Natural killer cell treated with Interleukin-12 subunit alpha and Interleukin-12 subunit beta and Interleukin-15 and Interleukin-18, amount 100 ng/mL, for 72 hours (primary cell): ENCODE data around the gene KLHL20. TPM values are rescaled to one million over a fixed set of nuclear protein-coding genes. Genes with fewer than 3 reads are reported as not detected.
A peak's percentile ranks its signal among the peaks of the same experiment; 100 is the strongest.
"Not testable (repeated sequence)": the region's sequence is repeated elsewhere in the genome, so short reads cannot be mapped to it uniquely, and the experiment has no call there.

Source experiments
- ATAC-seq, 2 donors: fragments of 150-1000 bp; cut with Tn5 transposase in 1 of 2; sonication (Bioruptor Pico), chemical (Tn5 transposase) in 1 of 2; 2 replicates each; pipeline ENCODE4 v1.10.0; 2021
- DNase-seq: peaks from one replicate; pipeline ENCODE4 v3.0.0; 2022; ENCODE audit warnings: low spot score
- H3K27ac Mint-ChIP-seq, 2 donors: 1 replicate in 1 of 2; 2 replicates in 1 of 2; pipeline ENCODE4 v1.8.0; 2022; ENCODE audit warnings: mixed read lengths in 2 of 2, mild to moderate bottlenecking in 1 of 2, moderate library complexity in 1 of 2
- H3K27me3 Mint-ChIP-seq, 2 donors: 1 replicate in 1 of 2; 2 replicates in 1 of 2; pipeline ENCODE4 v1.8.0; 2022; ENCODE audit warnings: mixed read lengths in 2 of 2
- H3K36me3 Mint-ChIP-seq: one replicate; pipeline ENCODE4 v1.8.0; 2022; ENCODE audit warnings: mixed read lengths
- H3K4me1 Mint-ChIP-seq, 2 donors: 1 replicate in 1 of 2; 2 replicates in 1 of 2; pipeline ENCODE4 v1.8.0; 2022; ENCODE audit warnings: low read depth in 2 of 2, mixed read lengths in 2 of 2, mild to moderate bottlenecking in 1 of 2
- H3K4me3 Mint-ChIP-seq: one replicate; pipeline ENCODE4 v1.8.0; 2022; ENCODE audit warnings: mixed read lengths
- H3K9me3 Mint-ChIP-seq: 2 replicates; pipeline ENCODE4 v1.8.0; 2022; ENCODE audit warnings: mixed read lengths
- total RNA-seq, 2 donors: library from RNA; stranded (reverse); gene quantifications; one replicate each; pipeline ENCODE4 v1.2.3, GENCODE V29; 2022

Gene KLHL20
- total RNA-seq, result 10 to 100 TPM; 23.6 to 32.5 TPM

GRCh38 chr1:173714759-173715537 is at the start of gene KLHL20:
Gene KLHL20 (plus strand): TSS chr1:173714981. CDS start chr1:173716044, 1,063 bp downstream.
- peaks cover 18 to 24% of the 10 kb centered on the region in 2 donors for H3K27me3 Mint-ChIP-seq
- peak within 1 kb of the TSS; percentile 89 to 90 for H3K27ac Mint-ChIP-seq
- H3K4me1 Mint-ChIP-seq, result peaks cover 10 to 24% of the 10 kb centered on the region in 2 donors
- no peaks in the 10 kb centered on the region for H3K36me3 Mint-ChIP-seq
- H3K9me3 Mint-ChIP-seq, result no peaks in the 10 kb centered on the region
- DNase-seq, result peak; percentile 92
- peak within 1 kb of the TSS; percentile 93 for H3K4me3 Mint-ChIP-seq
- peak; percentile 99 to 100 for ATAC-seq

GRCh38 chr1:173666646-173667045 is 48.1 kb upstream of the KLHL20 start:
- DNase-seq (no peak), ATAC-seq (no peak)
- no peaks in the 10 kb centered on the region for H3K36me3 Mint-ChIP-seq
- no peak overlapping the region for H3K4me3 Mint-ChIP-seq
- H3K27me3 Mint-ChIP-seq, result peaks cover 41 to 45% of the 10 kb centered on the region in 2 donors
- peaks cover 3 to 5% of the 10 kb centered on the region in 2 donors for H3K4me1 Mint-ChIP-seq
- H3K27ac Mint-ChIP-seq, result no peak overlapping the region
- H3K9me3 Mint-ChIP-seq, result no peaks in the 10 kb centered on the region

- Mint-ChIP-seq H3K36me3 (no peaks in the 10 kb centered on the region), H3K27ac (no peak within 1 kb of the TSS), H3K4me3 (no peak within 1 kb of the TSS), H3K9me3 (no peaks in the 10 kb centered on the region), H3K4me1 (peaks cover 3 to 5% of the 10 kb centered on the region in 2 donors), H3K27me3 (peaks cover 35 to 39% of the 10 kb centered on the region in 2 donors)
- ATAC-seq (peak; percentile 32 to 48), DNase-seq (no peak)
Measured at GRCh38 chr1:173669491-173669941, 45.3 kb upstream of the KLHL20 start, which contains the start of gene ANKRD45. Gene ANKRD45 (minus strand): TSS chr1:173669851. CDS start chr1:173659418, 10,433 bp downstream.

GRCh38 chr1:173674496-173674895 is 40.3 kb upstream of the KLHL20 start:
- peaks cover 24 to 31% of the 10 kb centered on the region in 2 donors for H3K27me3 Mint-ChIP-seq
- ATAC-seq, H3K4me1 Mint-ChIP-seq, H3K27ac Mint-ChIP-seq, DNase-seq, H3K9me3 Mint-ChIP-seq, H3K4me3 Mint-ChIP-seq, H3K36me3 Mint-ChIP-seq: not testable (repeated sequence)

GRCh38 chr1:173680152-173680551 is 34.6 kb upstream of the KLHL20 start:
- H3K4me3 Mint-ChIP-seq, H3K36me3 Mint-ChIP-seq, H3K27ac Mint-ChIP-seq, H3K4me1 Mint-ChIP-seq, ATAC-seq, H3K9me3 Mint-ChIP-seq, DNase-seq: not testable (repeated sequence)
- peaks cover 10 to 13% of the 10 kb centered on the region in 2 donors for H3K27me3 Mint-ChIP-seq

- H3K4me3 Mint-ChIP-seq, result no peak overlapping the region
- H3K36me3 Mint-ChIP-seq, result no peaks in the 10 kb centered on the region
- DNase-seq (no peak), ATAC-seq (no peak)
- peaks cover 10 to 14% of the 10 kb centered on the region in 2 donors for H3K27me3 Mint-ChIP-seq
- no peaks in the 10 kb centered on the region for H3K9me3 Mint-ChIP-seq
- H3K27ac Mint-ChIP-seq, result no peak overlapping the region
- H3K4me1 Mint-ChIP-seq, result no peaks in the 10 kb centered on the region
Measured at GRCh38 chr1:173682184-173682583, 32.6 kb upstream of the KLHL20 start.

- H3K9me3 Mint-ChIP-seq, ATAC-seq, H3K4me1 Mint-ChIP-seq, DNase-seq, H3K27ac Mint-ChIP-seq, H3K36me3 Mint-ChIP-seq, H3K4me3 Mint-ChIP-seq, H3K27me3 Mint-ChIP-seq: not testable (repeated sequence)
Measured at GRCh38 chr1:173683838-173684237, 30.9 kb upstream of the KLHL20 start.

- not testable (repeated sequence) for H3K36me3 Mint-ChIP-seq, H3K27me3 Mint-ChIP-seq, H3K27ac Mint-ChIP-seq, H3K4me3 Mint-ChIP-seq, ATAC-seq, H3K9me3 Mint-ChIP-seq, H3K4me1 Mint-ChIP-seq, DNase-seq
Measured at GRCh38 chr1:173685121-173685520, 29.7 kb upstream of the KLHL20 start.

- H3K27me3 Mint-ChIP-seq, result peaks cover 13 to 14% of the 10 kb centered on the region in 2 donors
- H3K4me3 Mint-ChIP-seq, result no peak overlapping the region
- no peak for ATAC-seq
- H3K36me3 Mint-ChIP-seq, result no peaks in the 10 kb centered on the region
- no peak for DNase-seq
- no peaks in the 10 kb centered on the region for H3K9me3 Mint-ChIP-seq
- no peak overlapping the region for H3K27ac Mint-ChIP-seq
- H3K4me1 Mint-ChIP-seq, result peaks cover 3 to 10% of the 10 kb centered on the region in 2 donors
Measured at GRCh38 chr1:173688300-173688699, 26.5 kb upstream of the KLHL20 start.

GRCh38 chr1:173693238-173693637 is 21.5 kb upstream of the KLHL20 start:
- peaks cover 29 to 48% of the 10 kb centered on the region in 2 donors for H3K27me3 Mint-ChIP-seq
- H3K36me3 Mint-ChIP-seq, result peaks cover 5% of the 10 kb centered on the region
- H3K9me3 Mint-ChIP-seq, result no peaks in the 10 kb centered on the region
- no peak overlapping the region for H3K4me3 Mint-ChIP-seq
- no peak for ATAC-seq
- peaks cover 1 to 7% of the 10 kb centered on the region in 2 donors for H3K4me1 Mint-ChIP-seq
- no peak for DNase-seq
- no peak overlapping the region for H3K27ac Mint-ChIP-seq

- H3K36me3 Mint-ChIP-seq, ATAC-seq, H3K4me3 Mint-ChIP-seq, DNase-seq, H3K4me1 Mint-ChIP-seq, H3K27ac Mint-ChIP-seq, H3K9me3 Mint-ChIP-seq: not testable (repeated sequence)
- H3K27me3 Mint-ChIP-seq, result peaks cover 44 to 51% of the 10 kb centered on the region in 2 donors
Measured at GRCh38 chr1:173701299-173701698, 13.5 kb upstream of the KLHL20 start.

GRCh38 chr1:173702736-173703135 is 12.0 kb upstream of the KLHL20 start:
- H3K27ac Mint-ChIP-seq, result no peak overlapping the region
- no peak for DNase-seq
- peaks cover 4% of the 10 kb centered on the region for H3K36me3 Mint-ChIP-seq
- no peaks in the 10 kb centered on the region for H3K4me1 Mint-ChIP-seq
- H3K9me3 Mint-ChIP-seq, result no peaks in the 10 kb centered on the region
- peaks cover 43 to 45% of the 10 kb centered on the region in 2 donors for H3K27me3 Mint-ChIP-seq
- no peak for ATAC-seq
- H3K4me3 Mint-ChIP-seq, result no peak overlapping the region

GRCh38 chr1:173705117-173705516 is 9.7 kb upstream of the KLHL20 start:
- Mint-ChIP-seq H3K36me3 (no peaks in the 10 kb centered on the region), H3K27ac (no peak overlapping the region), H3K4me1 (no peaks in the 10 kb centered on the region), H3K9me3 (no peaks in the 10 kb centered on the region), H3K4me3 (no peak overlapping the region), H3K27me3 (peaks cover 36 to 40% of the 10 kb centered on the region in 2 donors)
- DNase-seq (no peak), ATAC-seq (no peak)

GRCh38 chr1:173708787-173709186 is 6.0 kb upstream of the KLHL20 start:
- Mint-ChIP-seq H3K9me3 (no peaks in the 10 kb centered on the region), H3K27me3 (peaks cover 33 to 45% of the 10 kb centered on the region in 2 donors), H3K27ac (no peak overlapping the region), H3K4me1 (no peaks in the 10 kb centered on the region), H3K36me3 (no peaks in the 10 kb centered on the region), H3K4me3 (no peak overlapping the region)
- DNase-seq (no peak), ATAC-seq (no peak)
